ENCODE data around the gene NTMT2. TPM values are rescaled to one million over a fixed set of nuclear protein-coding genes. Genes with fewer than 3 reads are reported as not detected.

The NTMT2 gene
- total RNA-seq, 4 donors from 2014 or later: not detected

DNA sequence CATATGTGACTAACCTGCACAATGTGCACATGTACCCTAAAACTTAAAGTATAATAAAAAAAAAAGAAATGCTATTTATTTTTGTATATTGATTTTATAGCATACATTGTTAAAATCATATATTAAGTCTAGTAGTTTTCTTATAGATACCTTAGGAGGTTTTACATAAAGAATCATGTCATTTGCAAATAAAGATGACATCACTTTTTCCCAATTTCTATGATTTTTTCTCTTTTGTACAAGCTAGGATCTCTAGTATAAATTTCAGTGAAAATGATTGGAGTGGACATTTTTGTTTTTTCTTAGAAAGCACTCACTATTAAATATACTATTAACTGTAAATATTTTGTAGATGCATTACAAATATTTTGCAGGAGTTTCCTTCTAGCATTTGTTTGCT lies 20.5 kb upstream of the NTMT2 start:
- TF ChIP-seq, protein P1, sequence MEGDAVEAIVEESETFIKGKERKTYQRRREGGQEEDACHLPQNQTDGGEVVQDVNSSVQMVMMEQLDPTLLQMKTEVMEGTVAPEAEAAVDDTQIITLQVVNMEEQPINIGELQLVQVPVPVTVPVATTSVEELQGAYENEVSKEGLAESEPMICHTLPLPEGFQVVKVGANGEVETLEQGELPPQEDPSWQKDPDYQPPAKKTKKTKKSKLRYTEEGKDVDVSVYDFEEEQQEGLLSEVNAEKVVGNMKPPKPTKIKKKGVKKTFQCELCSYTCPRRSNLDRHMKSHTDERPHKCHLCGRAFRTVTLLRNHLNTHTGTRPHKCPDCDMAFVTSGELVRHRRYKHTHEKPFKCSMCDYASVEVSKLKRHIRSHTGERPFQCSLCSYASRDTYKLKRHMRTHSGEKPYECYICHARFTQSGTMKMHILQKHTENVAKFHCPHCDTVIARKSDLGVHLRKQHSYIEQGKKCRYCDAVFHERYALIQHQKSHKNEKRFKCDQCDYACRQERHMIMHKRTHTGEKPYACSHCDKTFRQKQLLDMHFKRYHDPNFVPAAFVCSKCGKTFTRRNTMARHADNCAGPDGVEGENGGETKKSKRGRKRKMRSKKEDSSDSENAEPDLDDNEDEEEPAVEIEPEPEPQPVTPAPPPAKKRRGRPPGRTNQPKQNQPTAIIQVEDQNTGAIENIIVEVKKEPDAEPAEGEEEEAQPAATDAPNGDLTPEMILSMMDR (IDR thresholded peaks at IDR 0.05): no peak
- DNase-seq (ENCODE audit: low spot score): no peak
- no peak for ATAC-seq (ENCODE audit: low FRiP score)

GRCh38 chr1:170126696-170127095 lies 19.1 kb upstream of the NTMT2 start:
- peak; percentile 89 for ATAC-seq (ENCODE audit: low FRiP score)
- TF ChIP-seq, protein P1 (IDR thresholded peaks at IDR 0.05): no peak
- DNase-seq (ENCODE audit: low spot score): no peak

DNA sequence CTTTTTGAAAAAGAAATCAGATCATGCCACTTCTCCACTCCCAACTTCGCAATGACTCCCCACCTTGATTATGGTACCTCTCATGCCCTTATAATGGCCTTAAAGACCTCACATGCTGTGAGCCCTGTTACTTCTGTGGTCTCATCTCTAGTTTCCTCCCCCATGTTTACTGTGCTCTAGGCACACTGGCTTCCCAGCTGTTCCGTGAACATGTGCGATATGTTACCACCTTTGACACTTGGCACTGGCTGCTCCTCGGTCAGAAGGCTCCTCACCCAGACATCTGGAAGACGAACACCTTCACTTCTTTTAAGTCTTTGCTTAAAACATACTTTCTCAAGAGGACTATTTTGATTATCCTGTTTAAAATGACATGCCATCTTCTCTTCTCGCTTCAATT lies 14.3 kb upstream of the NTMT2 start:
- TF ChIP-seq, protein P1 (IDR thresholded peaks at IDR 0.05): no peak
- ATAC-seq (ENCODE audit: low FRiP score) (no peak), DNase-seq (ENCODE audit: low spot score) (no peak)

GRCh38 chr1:170131984-170132383 lies 13.8 kb upstream of the NTMT2 start:
- TF ChIP-seq, protein P1 (IDR thresholded peaks at IDR 0.05): no peak
- DNase-seq (ENCODE audit: low spot score) (no peak), ATAC-seq (ENCODE audit: low FRiP score) (no peak)

GRCh38 chr1:170133766-170134495 lies 11.8 kb upstream of the NTMT2 start:
- TF ChIP-seq, protein P1 (IDR thresholded peaks at IDR 0.05): no peak
- DNase-seq (ENCODE audit: low spot score) (no peak), ATAC-seq (ENCODE audit: low FRiP score) (no peak)

GRCh38 chr1:170134521-170134920 lies 11.2 kb upstream of the NTMT2 start:
- TF ChIP-seq, protein P1 (IDR thresholded peaks at IDR 0.05): no peak
- ATAC-seq (ENCODE audit: low FRiP score) (no peak), DNase-seq (ENCODE audit: low spot score) (no peak)

DNA sequence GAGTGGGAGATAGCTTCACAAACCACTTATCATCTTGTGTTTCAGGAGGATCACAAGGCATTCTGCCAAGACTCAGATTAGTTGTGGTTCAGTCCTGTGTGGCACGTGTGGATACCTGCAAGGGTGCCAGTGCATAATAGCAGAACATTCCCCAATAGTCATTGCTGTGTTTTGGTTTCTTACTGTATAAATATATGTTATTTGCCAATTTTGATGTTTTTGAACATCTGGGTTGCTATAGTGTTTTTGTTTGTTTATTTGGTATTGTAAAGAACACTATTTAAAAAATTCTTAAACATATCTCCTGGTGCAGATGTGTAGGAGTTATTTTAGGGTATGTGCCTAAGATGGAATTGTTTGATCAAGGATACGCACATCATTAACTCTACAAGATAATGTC lies 5.4 kb upstream of the NTMT2 start:
- TF ChIP-seq, protein P1 (IDR thresholded peaks at IDR 0.05): no peak
- no peak for DNase-seq (ENCODE audit: low spot score)
- ATAC-seq (ENCODE audit: low FRiP score): no peak

All from omental fat pad (tissue), 4 donors.